ENCODE results near the gene F7. TPM values are rescaled to one million over a fixed set of nuclear protein-coding genes. Genes with fewer than 3 reads are reported as not detected.
"Not testable (repeated sequence)": the region's sequence is repeated elsewhere in the genome, so short reads cannot be mapped to it uniquely, and the experiment has no call there.

F7 gene
- total RNA-seq, 1 donor from 2014 or later, result not detected

DNA sequence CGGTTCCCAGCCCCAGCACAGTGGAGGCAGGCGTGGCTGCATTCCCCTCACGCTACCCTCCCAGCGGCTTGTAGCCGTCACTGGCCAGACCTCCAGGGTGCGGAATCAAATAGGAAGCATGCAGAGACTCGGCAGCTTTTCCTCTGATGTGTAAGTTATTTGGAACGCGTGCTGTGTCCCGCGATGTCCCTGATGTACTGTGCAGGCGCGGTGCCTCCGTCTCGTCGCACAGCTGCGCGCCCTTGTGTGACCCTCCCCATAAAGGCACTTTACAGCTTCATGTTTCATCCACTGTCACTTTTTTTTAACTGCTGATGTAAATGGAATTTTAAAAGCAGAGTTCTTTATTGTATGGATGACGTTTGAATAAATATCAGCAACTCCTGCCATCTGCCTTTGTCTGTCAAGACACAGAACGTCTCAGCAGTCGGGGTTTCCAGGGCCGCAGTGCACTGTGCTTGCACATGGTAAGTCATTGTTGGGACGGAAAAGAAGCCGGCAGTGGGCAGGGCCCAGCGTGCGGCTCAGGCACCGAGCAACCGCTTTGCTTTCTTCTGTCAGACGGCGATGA lies 7.3 kb upstream of the F7 start:
- TF ChIP-seq CTCF (IDR thresholded peaks at IDR 0.05), result no peak
- Mint-ChIP-seq H3K4me3 (ENCODE audit: unreplicated experiment) (no peak overlapping the region), H3K36me3 (ENCODE audit: unreplicated experiment) (no peaks in the 10 kb centered on the region), H3K9me3 (ENCODE audit: unreplicated experiment) (no peaks in the 10 kb centered on the region), H3K4me1 (ENCODE audit: unreplicated experiment) (peaks cover 11% of the 10 kb centered on the region), H3K27ac (ENCODE audit: unreplicated experiment) (no peak overlapping the region), H3K27me3 (ENCODE audit: unreplicated experiment) (peaks cover 3% of the 10 kb centered on the region)
- no peak for DNase-seq (ENCODE audit: extremely low spot score, unreplicated experiment)

DNA sequence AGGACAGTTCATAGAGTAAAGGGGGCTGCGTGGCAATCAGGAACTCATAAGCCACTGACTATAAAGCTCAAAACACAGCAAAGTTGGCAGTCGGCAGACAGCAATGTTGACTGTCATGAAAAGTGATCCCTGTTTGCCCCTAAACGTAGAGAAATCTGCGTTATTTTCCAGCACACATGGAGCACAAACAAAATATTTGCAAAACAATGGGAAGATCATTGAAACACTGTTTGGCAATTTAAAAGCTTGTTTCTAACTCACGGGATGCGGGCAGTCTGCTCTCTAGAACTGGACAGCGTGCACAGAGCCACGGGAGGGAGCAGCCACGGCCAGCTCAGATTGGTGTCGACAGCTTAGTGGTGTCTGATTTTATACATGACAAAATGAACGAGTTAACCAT lies 6.4 kb upstream of the F7 start:
- H3K4me3 Mint-ChIP-seq (ENCODE audit: unreplicated experiment), result no peak overlapping the region
- peaks cover 3% of the 10 kb centered on the region for H3K27me3 Mint-ChIP-seq (ENCODE audit: unreplicated experiment)
- no peak overlapping the region for H3K27ac Mint-ChIP-seq (ENCODE audit: unreplicated experiment)
- no peak for TF ChIP-seq CTCF (IDR thresholded peaks at IDR 0.05)
- peaks cover 11% of the 10 kb centered on the region for H3K4me1 Mint-ChIP-seq (ENCODE audit: unreplicated experiment)
- H3K36me3 Mint-ChIP-seq (ENCODE audit: unreplicated experiment), result no peaks in the 10 kb centered on the region
- H3K9me3 Mint-ChIP-seq (ENCODE audit: unreplicated experiment), result no peaks in the 10 kb centered on the region
- no peak for DNase-seq (ENCODE audit: extremely low spot score, unreplicated experiment)

DNA sequence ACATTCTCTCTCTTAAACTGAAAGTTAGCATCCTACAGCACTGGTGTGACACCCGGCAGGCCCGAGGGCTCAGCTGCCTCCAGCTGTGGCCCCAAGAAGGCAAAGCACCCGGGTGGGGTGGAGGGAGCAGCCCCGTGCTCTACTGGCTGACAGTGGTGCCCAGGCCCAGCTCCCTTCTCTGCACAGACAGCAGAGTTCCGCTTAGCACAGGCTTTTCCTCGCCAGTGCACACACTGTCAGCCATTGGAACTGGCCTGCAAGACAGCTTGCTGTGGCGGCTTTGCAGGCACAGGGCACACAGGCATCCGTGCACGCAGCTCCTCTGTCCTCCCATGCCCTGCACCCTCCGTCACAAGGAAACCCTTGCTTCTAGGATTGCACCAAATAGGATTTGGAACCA lies 3.3 kb upstream of the F7 start:
- not testable (repeated sequence) for H3K27ac Mint-ChIP-seq (ENCODE audit: unreplicated experiment); H3K36me3 Mint-ChIP-seq (ENCODE audit: unreplicated experiment)
- peaks cover 11% of the 10 kb centered on the region for H3K4me1 Mint-ChIP-seq (ENCODE audit: unreplicated experiment)

GRCh38 chr13:113102727-113103126 lies 2.9 kb upstream of the F7 start:
- no peaks in the 10 kb centered on the region for H3K36me3 Mint-ChIP-seq (ENCODE audit: unreplicated experiment)
- peaks cover 1% of the 10 kb centered on the region for H3K27me3 Mint-ChIP-seq (ENCODE audit: unreplicated experiment)
- TF ChIP-seq CTCF (IDR thresholded peaks at IDR 0.05), result no peak
- no peak overlapping the region for H3K27ac Mint-ChIP-seq (ENCODE audit: unreplicated experiment)
- no peak for DNase-seq (ENCODE audit: extremely low spot score, unreplicated experiment)
- no peaks in the 10 kb centered on the region for H3K9me3 Mint-ChIP-seq (ENCODE audit: unreplicated experiment)
- H3K4me3 Mint-ChIP-seq (ENCODE audit: unreplicated experiment), result no peak overlapping the region
- H3K4me1 Mint-ChIP-seq (ENCODE audit: unreplicated experiment), result peaks cover 9% of the 10 kb centered on the region

More for the DNA sequence above, 3.3 kb upstream of the F7 start:
- not testable (repeated sequence) for H3K27me3 Mint-ChIP-seq (ENCODE audit: unreplicated experiment); DNase-seq (ENCODE audit: extremely low spot score, unreplicated experiment); H3K9me3 Mint-ChIP-seq (ENCODE audit: unreplicated experiment); H3K4me3 Mint-ChIP-seq (ENCODE audit: unreplicated experiment)

- no peak for TF ChIP-seq CTCF (IDR thresholded peaks at IDR 0.05)
- DNase-seq (ENCODE audit: extremely low spot score, unreplicated experiment), result no peak
- Mint-ChIP-seq H3K9me3 (ENCODE audit: unreplicated experiment) (no peaks in the 10 kb centered on the region), H3K4me3 (ENCODE audit: unreplicated experiment) (no peak overlapping the region), H3K4me1 (ENCODE audit: unreplicated experiment) (peaks cover under 1% of the 10 kb centered on the region), H3K27me3 (ENCODE audit: unreplicated experiment) (peaks cover 1% of the 10 kb centered on the region), H3K36me3 (ENCODE audit: unreplicated experiment) (no peaks in the 10 kb centered on the region), H3K27ac (ENCODE audit: unreplicated experiment) (no peak overlapping the region)
Observed at GRCh38 chr13:113103646-113104045, 1.9 kb upstream of the F7 start.

Data from osteocyte (in vitro differentiated cells).